Neural cell (in vitro differentiated cells): ENCODE data around the gene SPCS1. TPM values are rescaled to one million over a fixed set of nuclear protein-coding genes. Genes with fewer than 3 reads are reported as not detected.

Source experiments
- H2AFZ ChIP-seq: fragments of 200-600, 300-800 bp; sonication (generic), shearing (Covaris generic); 2 replicates; pipeline ENCODE4 v1.6.0; 2014; ENCODE audit warnings: low read depth, mild to moderate bottlenecking, antibody characterized with exemption, low read length, moderate library complexity
- H3F3A ChIP-seq: fragments of 200-600 bp; shearing (Covaris generic); 2 replicates; pipeline ENCODE4 v1.6.1; 2016; ENCODE audit warnings: mild to moderate bottlenecking, moderate library complexity, mixed read lengths, antibody characterized with exemption, low read length; ENCODE audit not compliant: insufficient read depth, poor library complexity, severe bottlenecking
- H3K27ac ChIP-seq: fragments of 200-600, 300-800 bp; sonication (generic), shearing (Covaris generic); 2 replicates; pipeline ENCODE4 v1.5.1; 2014; ENCODE audit warnings: mild to moderate bottlenecking, low read length, moderate library complexity
- H3K27me3 ChIP-seq: fragments of 300-800, 200-600 bp; sonication (generic), shearing (Covaris generic); 2 replicates; pipeline ENCODE4 v1.6.0; 2014; ENCODE audit warnings: mild to moderate bottlenecking, low read depth, low read length, moderate library complexity; ENCODE audit not compliant: insufficient read depth
- H3K36me3 ChIP-seq: fragments of 300-800, 200-600 bp; sonication (generic), shearing (Covaris generic); 2 replicates; pipeline ENCODE4 v1.5.1; 2014; ENCODE audit warnings: mild to moderate bottlenecking, antibody characterized with exemption, low read length, moderate library complexity; ENCODE audit not compliant: insufficient read depth
- H3K4me2 ChIP-seq: fragments of 300-800, 200-600 bp; sonication (generic), shearing (Covaris generic); 2 replicates; pipeline ENCODE4 v1.6.0; 2014; ENCODE audit warnings: mild to moderate bottlenecking, low read length
- H3K4me3 ChIP-seq: fragments of 300-800, 200-600 bp; sonication (generic), shearing (Covaris generic); 2 replicates; pipeline ENCODE4 v1.5.1; 2014; ENCODE audit warnings: mild to moderate bottlenecking, low read length, moderate library complexity
- H3K79me2 ChIP-seq: fragments of 200-600 bp; shearing (Covaris generic); replicated peaks from 2 replicates; pipeline ENCODE4 v1.6.0; 2014; ENCODE audit warnings: mild to moderate bottlenecking, low read length, moderate library complexity; ENCODE audit not compliant: insufficient read depth
- H3K9ac ChIP-seq: fragments of 300-800, 200-600 bp; sonication (generic), shearing (Covaris generic); 2 replicates; pipeline ENCODE4 v1.6.1; 2016; ENCODE audit warnings: mild to moderate bottlenecking, low read length, mixed read lengths
- H3K9me2 ChIP-seq: fragments of 200-600 bp; shearing (Covaris generic); 2 replicates; pipeline ENCODE4 v1.6.1; 2016; ENCODE audit warnings: mild to moderate bottlenecking, low read length, mixed read lengths; ENCODE audit not compliant: insufficient read depth
- H3K9me3 ChIP-seq: fragments of 200-600, 300-800 bp; sonication (generic), shearing (Covaris generic); 2 replicates; pipeline ENCODE4 v1.6.1; 2016; ENCODE audit warnings: mild to moderate bottlenecking, mixed run types, low read length, moderate library complexity, mixed read lengths
- H4K20me1 ChIP-seq: fragments of 200-600 bp; shearing (Covaris generic); 2 replicates; pipeline ENCODE4 v1.6.1; 2016; ENCODE audit warnings: mild to moderate bottlenecking, mixed run types; ENCODE audit not compliant: insufficient read depth
- CTCF ChIP-seq: fragments of 450-650 bp; IDR thresholded peaks from 2 replicates; pipeline ENCODE4 v1.5.1; 2014; ENCODE audit warnings: antibody characterized with exemption, mild to moderate bottlenecking, moderate library complexity; ENCODE audit not compliant: poor library complexity, severe bottlenecking
- EP300 ChIP-seq: fragments of 450-650 bp; conservative IDR thresholded peaks from 2 replicates; pipeline ENCODE4 v1.6.1; 2014; ENCODE audit warnings: antibody characterized with exemption, mild to moderate bottlenecking, moderate library complexity; ENCODE audit not compliant: poor library complexity, severe bottlenecking
- EZH2 ChIP-seq: fragments of 200-600, 300-800 bp; shearing (Covaris generic), sonication (generic); IDR thresholded peaks from 2 replicates; pipeline ENCODE4 v1.6.1; 2014; ENCODE audit warnings: antibody characterized with exemption, low read length, borderline replicate concordance, mild to moderate bottlenecking; ENCODE audit not compliant: insufficient read depth, poor library complexity, severe bottlenecking
- MXI1 ChIP-seq: fragments of 450-650 bp; conservative IDR thresholded peaks from 2 replicates; pipeline ENCODE4 v1.6.1; 2014; ENCODE audit warnings: antibody characterized with exemption, mild to moderate bottlenecking; ENCODE audit not compliant: poor library complexity, severe bottlenecking
- POLR2AphosphoS5 ChIP-seq: IDR thresholded peaks from 2 replicates; pipeline ENCODE4 v1.6.1; 2012
- RAD21 ChIP-seq: fragments of 450-650 bp; conservative IDR thresholded peaks from 2 replicates; pipeline ENCODE4 v1.6.1; 2014; ENCODE audit warnings: antibody characterized with exemption, mild to moderate bottlenecking, moderate library complexity
- SMC3 ChIP-seq: fragments of 450-650 bp; conservative IDR thresholded peaks from 2 replicates; pipeline ENCODE4 v1.6.1; 2014; ENCODE audit warnings: antibody characterized with exemption, mild to moderate bottlenecking, moderate library complexity; ENCODE audit not compliant: poor library complexity
- TAF1 ChIP-seq: IDR thresholded peaks from 2 replicates; pipeline ENCODE4 v1.6.1; 2012; ENCODE audit warnings: low read depth
- polyA plus RNA-seq: library from polyadenylated mRNA; depleted of rRNA; stranded (reverse); fragments of >200 nt; gene quantifications from 2 replicates; pipeline ENCODE4 v1.2.3, GENCODE V29; 2014
- TF ChIP-seq, protein P1 (sequence below): IDR thresholded peaks from 2 replicates; pipeline ENCODE4 v1.6.1; 2012; ENCODE audit warnings: borderline replicate concordance

The SPCS1 gene
- polyA plus RNA-seq, 1 donor from 2014 or later: 97.4 TPM

GRCh38 chr3:52721730-52722008 lies 15.8 kb downstream of the SPCS1 start:
- Histone ChIP-seq H3K4me3 (no peak overlapping the region), H3K27ac (no peak overlapping the region)

GRCh38 chr3:52722491-52722890 lies 16.6 kb downstream of the SPCS1 start:
- Histone ChIP-seq H3K9ac (no peak overlapping the region), H3K4me2 (no peak overlapping the region), H3K27ac (no peak overlapping the region), H3F3A (no peaks in the 10 kb centered on the region), H3K27me3 (no peaks in the 10 kb centered on the region), H4K20me1 (no peaks in the 10 kb centered on the region), H3K79me2 (no peaks in the 10 kb centered on the region), H3K36me3 (no peaks in the 10 kb centered on the region), H3K9me3 (no peaks in the 10 kb centered on the region), H3K4me3 (no peak overlapping the region), H2AFZ (no peak overlapping the region), H3K9me2 (no peaks in the 10 kb centered on the region)
- TF ChIP-seq RAD21: no peak
- no peak for TF ChIP-seq SMC3
- TF ChIP-seq TAF1: no peak
- no peak for TF ChIP-seq EP300
- no peak for TF ChIP-seq POLR2AphosphoS5
- TF ChIP-seq, protein P1, sequence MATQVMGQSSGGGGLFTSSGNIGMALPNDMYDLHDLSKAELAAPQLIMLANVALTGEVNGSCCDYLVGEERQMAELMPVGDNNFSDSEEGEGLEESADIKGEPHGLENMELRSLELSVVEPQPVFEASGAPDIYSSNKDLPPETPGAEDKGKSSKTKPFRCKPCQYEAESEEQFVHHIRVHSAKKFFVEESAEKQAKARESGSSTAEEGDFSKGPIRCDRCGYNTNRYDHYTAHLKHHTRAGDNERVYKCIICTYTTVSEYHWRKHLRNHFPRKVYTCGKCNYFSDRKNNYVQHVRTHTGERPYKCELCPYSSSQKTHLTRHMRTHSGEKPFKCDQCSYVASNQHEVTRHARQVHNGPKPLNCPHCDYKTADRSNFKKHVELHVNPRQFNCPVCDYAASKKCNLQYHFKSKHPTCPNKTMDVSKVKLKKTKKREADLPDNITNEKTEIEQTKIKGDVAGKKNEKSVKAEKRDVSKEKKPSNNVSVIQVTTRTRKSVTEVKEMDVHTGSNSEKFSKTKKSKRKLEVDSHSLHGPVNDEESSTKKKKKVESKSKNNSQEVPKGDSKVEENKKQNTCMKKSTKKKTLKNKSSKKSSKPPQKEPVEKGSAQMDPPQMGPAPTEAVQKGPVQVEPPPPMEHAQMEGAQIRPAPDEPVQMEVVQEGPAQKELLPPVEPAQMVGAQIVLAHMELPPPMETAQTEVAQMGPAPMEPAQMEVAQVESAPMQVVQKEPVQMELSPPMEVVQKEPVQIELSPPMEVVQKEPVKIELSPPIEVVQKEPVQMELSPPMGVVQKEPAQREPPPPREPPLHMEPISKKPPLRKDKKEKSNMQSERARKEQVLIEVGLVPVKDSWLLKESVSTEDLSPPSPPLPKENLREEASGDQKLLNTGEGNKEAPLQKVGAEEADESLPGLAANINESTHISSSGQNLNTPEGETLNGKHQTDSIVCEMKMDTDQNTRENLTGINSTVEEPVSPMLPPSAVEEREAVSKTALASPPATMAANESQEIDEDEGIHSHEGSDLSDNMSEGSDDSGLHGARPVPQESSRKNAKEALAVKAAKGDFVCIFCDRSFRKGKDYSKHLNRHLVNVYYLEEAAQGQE: no peak
- no peak for TF ChIP-seq CTCF
- no peak for TF ChIP-seq MXI1
- TF ChIP-seq EZH2: no peak

More at GRCh38 chr3:52721730-52722008, 15.8 kb downstream of the SPCS1 start:
- TF ChIP-seq POLR2AphosphoS5 (no peak), EP300 (no peak), CTCF (no peak), MXI1 (no peak), RAD21 (no peak), EZH2 (no peak), TAF1 (no peak), SMC3 (no peak)
- TF ChIP-seq, protein P1: no peak
- no peaks in the 10 kb centered on the region for H3K9me2 ChIP-seq
- no peak overlapping the region for H2AFZ ChIP-seq
- H3K4me2 ChIP-seq: no peak overlapping the region
- no peaks in the 10 kb centered on the region for H4K20me1 ChIP-seq
- no peaks in the 10 kb centered on the region for H3K9me3 ChIP-seq
- no peaks in the 10 kb centered on the region for H3K36me3 ChIP-seq
- H3F3A ChIP-seq: no peaks in the 10 kb centered on the region
- H3K27me3 ChIP-seq: no peaks in the 10 kb centered on the region
- no peak overlapping the region for H3K9ac ChIP-seq
- H3K79me2 ChIP-seq: no peaks in the 10 kb centered on the region
